Adrenal gland (tissue), 5 donors: Measurements from ENCODE around the gene CALHM1.

Experiments used
- CTCF ChIP-seq, 6 experiments: fragments of 450-650 bp in 4 of 6; fragments of 200-600 bp in 2 of 6; sonication (generic) in 1 of 6; IDR thresholded peaks; 1 replicate in 5 of 6; 2 replicates in 1 of 6; pipeline versions ENCODE4 v1.5.1 to v1.8.0; 2016 to 2021; ENCODE audit warnings: antibody characterized with exemption in 6 of 6, mild to moderate bottlenecking in 2 of 6, moderate library complexity in 1 of 6
- POLR2A ChIP-seq, 2 donors: fragments of 450-650 bp; IDR thresholded peaks; one replicate each; pipeline ENCODE4 v1.6.1; 2017; ENCODE audit warnings: antibody characterized with exemption in 2 of 2, mild to moderate bottlenecking in 2 of 2, moderate library complexity in 1 of 2
- donor health status: DM: no; HTN: no; CAD: no.

GRCh38 chr10:103448746-103449145, 10.0 kb downstream of the CALHM1 start:
- TF ChIP-seq CTCF (IDR thresholded peaks at IDR 0.05) (no peak), POLR2A (IDR thresholded peaks at IDR 0.05) (no peak)
